Neural cell (in vitro differentiated cells): ENCODE results near the gene TIAM2.

Experiments used
- RAD21 ChIP-seq: fragments of 450-650 bp; conservative IDR thresholded peaks from 2 replicates; pipeline ENCODE4 v1.6.1; 2014; ENCODE audit warnings: antibody characterized with exemption, mild to moderate bottlenecking, moderate library complexity
- TF ChIP-seq, protein P1 (sequence below): fragments of 450-650 bp; IDR thresholded peaks from 2 replicates; pipeline ENCODE4 v1.5.1; 2014; ENCODE audit warnings: antibody characterized with exemption, mild to moderate bottlenecking, moderate library complexity; ENCODE audit not compliant: poor library complexity, severe bottlenecking

DNA sequence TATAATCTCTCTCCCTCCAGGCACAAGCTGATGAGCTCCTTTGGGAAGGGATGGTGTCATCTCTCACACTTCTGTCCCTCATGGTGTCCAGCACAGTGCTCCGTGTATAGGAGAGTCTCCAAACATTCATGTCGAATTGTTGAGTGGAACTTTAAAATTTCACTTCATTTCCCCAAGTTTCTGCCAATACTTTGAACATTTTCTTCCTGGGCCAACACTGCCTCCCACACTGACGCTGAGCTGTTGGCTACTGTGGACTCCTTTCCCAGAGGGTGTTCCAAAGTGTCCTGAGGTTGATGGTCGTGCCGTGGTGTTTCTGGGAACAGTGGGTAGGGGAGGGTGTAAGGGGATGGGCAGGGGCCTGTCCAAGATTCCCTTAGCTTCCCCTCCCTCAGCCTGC, 122.7 kb downstream of the TIAM2 start:
- TF ChIP-seq, protein P1, sequence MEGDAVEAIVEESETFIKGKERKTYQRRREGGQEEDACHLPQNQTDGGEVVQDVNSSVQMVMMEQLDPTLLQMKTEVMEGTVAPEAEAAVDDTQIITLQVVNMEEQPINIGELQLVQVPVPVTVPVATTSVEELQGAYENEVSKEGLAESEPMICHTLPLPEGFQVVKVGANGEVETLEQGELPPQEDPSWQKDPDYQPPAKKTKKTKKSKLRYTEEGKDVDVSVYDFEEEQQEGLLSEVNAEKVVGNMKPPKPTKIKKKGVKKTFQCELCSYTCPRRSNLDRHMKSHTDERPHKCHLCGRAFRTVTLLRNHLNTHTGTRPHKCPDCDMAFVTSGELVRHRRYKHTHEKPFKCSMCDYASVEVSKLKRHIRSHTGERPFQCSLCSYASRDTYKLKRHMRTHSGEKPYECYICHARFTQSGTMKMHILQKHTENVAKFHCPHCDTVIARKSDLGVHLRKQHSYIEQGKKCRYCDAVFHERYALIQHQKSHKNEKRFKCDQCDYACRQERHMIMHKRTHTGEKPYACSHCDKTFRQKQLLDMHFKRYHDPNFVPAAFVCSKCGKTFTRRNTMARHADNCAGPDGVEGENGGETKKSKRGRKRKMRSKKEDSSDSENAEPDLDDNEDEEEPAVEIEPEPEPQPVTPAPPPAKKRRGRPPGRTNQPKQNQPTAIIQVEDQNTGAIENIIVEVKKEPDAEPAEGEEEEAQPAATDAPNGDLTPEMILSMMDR, result no peak
- TF ChIP-seq RAD21, result no peak
